Mesothelial cell of epicardium (in vitro differentiated cells): ENCODE results near the gene LBHD1. TPM values are rescaled to one million over a fixed set of nuclear protein-coding genes. Genes with fewer than 3 reads are reported as not detected.
A peak's percentile ranks its signal among the peaks of the same experiment; 100 is the strongest.
"Not testable (repeated sequence)": the region's sequence is repeated elsewhere in the genome, so short reads cannot be mapped to it uniquely, and the experiment has no call there.

Experiments used
- DNase-seq, 2 experiments: peaks; one replicate each; pipeline ENCODE4 v3.0.0; 2021; ENCODE audit warnings: low spot score in 2 of 2; ENCODE audit not compliant: unreplicated experiment in 2 of 2
- H3K27ac Mint-ChIP-seq: 2 replicates; pipeline ENCODE4 v1.8.0; 2021; ENCODE audit warnings: mixed read lengths
- H3K27me3 Mint-ChIP-seq: 2 replicates; pipeline ENCODE4 v1.8.0; 2021; ENCODE audit warnings: low read depth, mixed read lengths
- H3K36me3 Mint-ChIP-seq: 2 replicates; pipeline ENCODE4 v1.8.0; 2021; ENCODE audit warnings: mixed read lengths
- H3K4me1 Mint-ChIP-seq: 2 replicates; pipeline ENCODE4 v1.8.0; 2021; ENCODE audit warnings: mixed read lengths
- H3K4me3 Mint-ChIP-seq: 2 replicates; pipeline ENCODE4 v1.8.0; 2021; ENCODE audit warnings: mild to moderate bottlenecking, moderate library complexity, mixed read lengths
- H3K9me3 Mint-ChIP-seq: 2 replicates; pipeline ENCODE4 v1.8.0; 2021; ENCODE audit warnings: mixed read lengths
- total RNA-seq: library from RNA; stranded (reverse); gene quantifications from 3 replicates; pipeline ENCODE4 v1.2.1, GENCODE V29; 2021
- TF ChIP-seq, protein P1 (sequence below): fragments of 200-600 bp; sonication (generic); IDR thresholded peaks from one replicate; pipeline ENCODE4 v1.5.0; 2021; ENCODE audit warnings: antibody characterized with exemption; ENCODE audit not compliant: unreplicated experiment

Gene LBHD1
- total RNA-seq, 1 donor from 2014 or later, result 9.8 TPM

DNA sequence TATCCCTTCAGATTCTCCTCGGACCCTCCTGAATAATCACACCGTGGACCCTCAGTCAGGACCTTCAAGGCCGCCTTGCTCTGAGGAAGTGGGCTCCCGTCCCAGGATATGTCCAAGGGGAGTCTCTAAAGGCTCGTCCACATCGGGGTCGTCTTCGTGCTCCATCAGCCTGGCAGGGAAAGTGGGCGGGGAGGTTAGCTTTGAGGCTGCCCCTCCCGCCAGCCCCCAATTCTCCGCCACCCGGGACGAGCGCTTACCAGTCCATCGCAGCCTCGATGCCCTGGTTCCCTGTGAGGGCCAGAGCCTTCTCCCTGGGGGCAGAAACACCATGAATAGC lies 6.3 kb upstream of the LBHD1 start:
- H3K27ac Mint-ChIP-seq, result peak overlapping the region; percentile 98
- no peaks in the 10 kb centered on the region for H3K27me3 Mint-ChIP-seq

DNA sequence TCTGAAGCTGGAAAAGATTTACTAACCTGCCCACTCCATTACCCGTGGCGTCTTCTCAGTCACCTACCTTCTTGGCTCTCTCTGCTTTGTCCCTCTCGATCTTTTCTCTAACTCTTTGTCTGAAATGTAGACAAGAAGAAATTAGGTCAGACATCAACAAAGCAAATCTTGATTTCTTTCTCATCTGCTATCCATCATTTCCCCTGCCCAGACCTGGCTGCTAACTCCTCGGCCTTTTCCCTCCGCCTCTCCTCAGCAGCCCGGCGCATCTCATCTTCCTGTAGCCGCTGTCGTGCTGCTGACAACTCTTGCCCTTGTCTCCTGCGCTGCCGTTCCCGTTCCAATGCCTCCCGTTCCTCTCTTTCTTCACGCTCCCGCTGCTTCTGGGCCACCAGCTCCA lies 5.6 kb upstream of the LBHD1 start:
- Mint-ChIP-seq H3K9me3 (no peaks in the 10 kb centered on the region), H3K4me1 (peaks cover 26% of the 10 kb centered on the region), H3K36me3 (peaks cover 15% of the 10 kb centered on the region), H3K27ac (peak overlapping the region; percentile 98), H3K4me3 (peak overlapping the region; percentile 91), H3K27me3 (no peaks in the 10 kb centered on the region)
- no peak for DNase-seq
- TF ChIP-seq, protein P1, sequence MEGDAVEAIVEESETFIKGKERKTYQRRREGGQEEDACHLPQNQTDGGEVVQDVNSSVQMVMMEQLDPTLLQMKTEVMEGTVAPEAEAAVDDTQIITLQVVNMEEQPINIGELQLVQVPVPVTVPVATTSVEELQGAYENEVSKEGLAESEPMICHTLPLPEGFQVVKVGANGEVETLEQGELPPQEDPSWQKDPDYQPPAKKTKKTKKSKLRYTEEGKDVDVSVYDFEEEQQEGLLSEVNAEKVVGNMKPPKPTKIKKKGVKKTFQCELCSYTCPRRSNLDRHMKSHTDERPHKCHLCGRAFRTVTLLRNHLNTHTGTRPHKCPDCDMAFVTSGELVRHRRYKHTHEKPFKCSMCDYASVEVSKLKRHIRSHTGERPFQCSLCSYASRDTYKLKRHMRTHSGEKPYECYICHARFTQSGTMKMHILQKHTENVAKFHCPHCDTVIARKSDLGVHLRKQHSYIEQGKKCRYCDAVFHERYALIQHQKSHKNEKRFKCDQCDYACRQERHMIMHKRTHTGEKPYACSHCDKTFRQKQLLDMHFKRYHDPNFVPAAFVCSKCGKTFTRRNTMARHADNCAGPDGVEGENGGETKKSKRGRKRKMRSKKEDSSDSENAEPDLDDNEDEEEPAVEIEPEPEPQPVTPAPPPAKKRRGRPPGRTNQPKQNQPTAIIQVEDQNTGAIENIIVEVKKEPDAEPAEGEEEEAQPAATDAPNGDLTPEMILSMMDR, result no peak

More for the DNA sequence above, 6.3 kb upstream of the LBHD1 start:
- no peak for DNase-seq
- Mint-ChIP-seq H3K36me3 (peaks cover 15% of the 10 kb centered on the region), H3K9me3 (no peaks in the 10 kb centered on the region), H3K4me1 (peaks cover 26% of the 10 kb centered on the region), H3K4me3 (peak overlapping the region; percentile 91)
- TF ChIP-seq, protein P1, result no peak

DNA sequence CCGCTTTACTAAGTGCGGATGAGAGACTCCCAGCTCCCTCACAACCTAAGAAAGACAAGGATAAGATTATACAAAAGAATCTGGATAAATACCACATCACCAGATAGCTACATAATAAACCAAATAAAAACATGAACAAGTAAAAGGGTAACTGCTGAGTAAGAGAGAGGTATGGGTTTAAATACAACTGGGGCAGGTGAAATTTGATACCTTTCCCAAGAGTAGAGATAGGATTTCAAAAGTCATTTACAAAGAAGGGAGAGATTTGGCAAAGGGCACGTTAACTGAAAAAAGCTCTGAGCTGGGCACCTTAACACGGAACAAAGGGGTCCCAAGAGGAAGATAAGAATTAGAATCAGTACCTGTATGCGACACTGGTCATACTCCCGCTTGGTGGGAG lies 5.1 kb upstream of the LBHD1 start:
- Mint-ChIP-seq H3K27ac (no peak overlapping the region), H3K4me1 (peaks cover 27% of the 10 kb centered on the region), H3K4me3 (peak overlapping the region; percentile 91), H3K9me3 (no peaks in the 10 kb centered on the region), H3K27me3 (no peaks in the 10 kb centered on the region), H3K36me3 (peaks cover 15% of the 10 kb centered on the region)
- no peak for DNase-seq
- TF ChIP-seq, protein P1, result no peak

- DNase-seq, result no peak
- Mint-ChIP-seq H3K36me3 (peaks cover 15% of the 10 kb centered on the region), H3K4me1 (peaks cover 28% of the 10 kb centered on the region), H3K27me3 (no peaks in the 10 kb centered on the region), H3K4me3 (peak overlapping the region; percentile 91), H3K27ac (no peak overlapping the region), H3K9me3 (no peaks in the 10 kb centered on the region)
- TF ChIP-seq, protein P1, result no peak
Observed at GRCh38 chr11:62676698-62677097, 4.6 kb upstream of the LBHD1 start.

DNA sequence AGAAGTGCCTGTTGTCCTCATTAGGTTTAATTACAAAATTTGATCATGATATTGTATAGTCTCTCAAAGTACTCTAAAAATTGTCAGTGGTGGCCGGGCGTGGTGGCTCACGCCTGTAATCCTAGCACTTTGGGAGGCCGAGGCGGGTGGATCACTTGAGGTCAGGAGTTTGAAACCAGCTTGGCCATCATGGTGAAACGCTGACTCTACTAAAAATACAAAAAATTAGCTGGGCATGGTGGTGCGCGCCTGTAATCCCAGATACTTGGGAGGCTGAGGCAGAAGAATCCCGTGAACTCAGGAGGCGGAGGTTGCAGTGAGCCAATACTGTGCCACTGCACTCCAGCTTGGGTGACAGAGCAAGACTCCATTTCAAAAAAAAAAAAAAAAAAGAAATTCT lies 3.3 kb upstream of the LBHD1 start:
- Mint-ChIP-seq H3K36me3 (peaks cover 15% of the 10 kb centered on the region), H3K4me1 (peaks cover 33% of the 10 kb centered on the region)
- H3K27me3 Mint-ChIP-seq, H3K4me3 Mint-ChIP-seq, H3K27ac Mint-ChIP-seq, DNase-seq, H3K9me3 Mint-ChIP-seq: not testable (repeated sequence)

DNA sequence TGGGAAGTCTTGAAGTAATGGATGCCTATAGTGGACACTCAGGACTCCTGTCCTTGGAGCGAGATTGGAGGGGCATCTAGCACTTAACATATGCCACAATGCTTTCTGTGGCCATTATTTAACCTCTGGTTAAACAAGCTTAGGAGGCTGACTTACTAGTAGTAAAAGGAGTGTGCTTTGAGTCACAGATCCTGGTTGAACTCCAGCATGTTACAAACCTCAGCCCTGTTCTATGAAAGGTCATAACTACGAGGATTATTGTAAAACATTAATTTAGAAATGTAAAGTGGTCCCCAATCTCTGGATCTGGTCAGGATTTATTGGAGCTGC lies 1.1 kb upstream of the LBHD1 start:
- peak overlapping the region; percentile 47 for H3K27ac Mint-ChIP-seq
- H3K27me3 Mint-ChIP-seq, result no peaks in the 10 kb centered on the region
- peaks cover 24% of the 10 kb centered on the region for H3K4me1 Mint-ChIP-seq
- H3K4me3 Mint-ChIP-seq, result peak overlapping the region; percentile 100
- H3K36me3 Mint-ChIP-seq, result peaks cover 18% of the 10 kb centered on the region
- TF ChIP-seq, protein P1, result no peak
- no peak for DNase-seq
- H3K9me3 Mint-ChIP-seq, result no peaks in the 10 kb centered on the region
